ENCODE measurements around the gene TTC12.
"Not testable (repeated sequence)": the region's sequence is repeated elsewhere in the genome, so short reads cannot be mapped to it uniquely, and the experiment has no call there.

Gene TTC12

GRCh38 chr11:113286009-113286408 is 28.4 kb upstream of the TTC12 start:
- no peak for DNase-seq (ENCODE audit: low spot score)

DNA sequence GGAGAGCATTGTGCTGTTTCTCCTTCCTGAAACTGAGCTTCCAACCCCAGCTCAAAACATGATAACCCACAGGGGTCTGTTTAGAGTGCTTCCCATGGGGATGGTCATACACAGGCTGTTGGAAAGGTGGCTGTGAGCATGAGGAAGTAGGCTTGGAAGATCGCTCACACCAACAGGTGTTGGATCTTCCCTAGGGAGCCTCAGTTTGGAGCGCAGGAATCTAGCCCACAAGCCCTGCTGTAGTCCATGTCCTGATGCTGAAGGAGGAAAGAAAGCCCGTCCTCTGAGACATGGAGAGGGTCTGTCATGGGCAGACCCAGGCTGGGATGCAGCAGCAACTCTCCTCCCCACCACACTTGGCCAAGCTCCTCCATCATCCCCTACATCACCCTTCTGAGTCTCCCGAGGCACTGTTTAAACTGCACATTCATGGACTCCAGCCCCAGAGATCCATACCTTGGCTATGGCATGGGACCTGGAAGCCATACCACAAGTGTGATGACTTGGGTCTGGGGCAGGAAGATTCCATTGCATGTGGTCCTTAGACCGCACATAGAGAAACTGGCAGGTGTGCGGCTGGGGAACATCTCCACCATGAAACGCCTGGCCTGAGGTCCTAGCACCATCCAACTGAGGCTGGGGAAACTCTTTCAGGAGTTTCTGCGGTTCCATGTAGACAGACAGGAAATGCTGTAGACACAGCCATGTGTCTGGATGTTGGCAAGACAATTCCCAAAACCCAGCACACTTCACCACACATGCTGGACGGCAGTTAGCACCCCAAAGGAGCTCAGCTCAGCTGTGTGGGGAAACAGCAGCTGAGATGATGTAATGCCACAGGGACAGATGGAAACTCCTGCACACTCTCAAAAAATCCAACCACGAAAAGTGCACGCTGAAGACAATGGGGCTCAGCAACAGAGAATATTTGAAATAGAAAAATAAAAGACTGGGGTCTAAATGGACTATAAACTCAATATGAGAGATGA is 27.6 kb upstream of the TTC12 start:
- peak; percentile 50 for DNase-seq (ENCODE audit: low spot score)

DNA sequence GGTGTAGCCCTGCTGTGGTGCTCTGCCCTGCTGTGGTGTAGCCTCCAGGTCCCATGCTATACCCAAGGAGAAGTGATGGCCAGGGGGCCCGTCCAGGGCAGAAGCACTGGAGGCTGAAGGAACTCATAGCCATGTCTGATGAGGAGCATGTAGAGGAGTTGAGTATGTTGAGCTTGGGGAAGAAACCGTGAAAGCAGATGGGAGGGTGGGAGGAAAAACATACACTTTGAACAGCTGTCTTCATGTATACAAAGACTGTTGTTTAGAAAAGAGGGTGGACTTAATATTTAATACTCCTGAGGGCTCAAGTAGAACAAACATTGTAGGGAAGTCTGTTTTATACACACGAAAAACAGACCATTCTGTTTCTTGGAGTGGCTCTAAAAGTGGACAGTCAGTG is 26.6 kb upstream of the TTC12 start:
- DNase-seq (ENCODE audit: low spot score), result no peak

- DNase-seq (ENCODE audit: low spot score), result no peak
Measured at GRCh38 chr11:113288286-113288863, 26.0 kb upstream of the TTC12 start.

DNA sequence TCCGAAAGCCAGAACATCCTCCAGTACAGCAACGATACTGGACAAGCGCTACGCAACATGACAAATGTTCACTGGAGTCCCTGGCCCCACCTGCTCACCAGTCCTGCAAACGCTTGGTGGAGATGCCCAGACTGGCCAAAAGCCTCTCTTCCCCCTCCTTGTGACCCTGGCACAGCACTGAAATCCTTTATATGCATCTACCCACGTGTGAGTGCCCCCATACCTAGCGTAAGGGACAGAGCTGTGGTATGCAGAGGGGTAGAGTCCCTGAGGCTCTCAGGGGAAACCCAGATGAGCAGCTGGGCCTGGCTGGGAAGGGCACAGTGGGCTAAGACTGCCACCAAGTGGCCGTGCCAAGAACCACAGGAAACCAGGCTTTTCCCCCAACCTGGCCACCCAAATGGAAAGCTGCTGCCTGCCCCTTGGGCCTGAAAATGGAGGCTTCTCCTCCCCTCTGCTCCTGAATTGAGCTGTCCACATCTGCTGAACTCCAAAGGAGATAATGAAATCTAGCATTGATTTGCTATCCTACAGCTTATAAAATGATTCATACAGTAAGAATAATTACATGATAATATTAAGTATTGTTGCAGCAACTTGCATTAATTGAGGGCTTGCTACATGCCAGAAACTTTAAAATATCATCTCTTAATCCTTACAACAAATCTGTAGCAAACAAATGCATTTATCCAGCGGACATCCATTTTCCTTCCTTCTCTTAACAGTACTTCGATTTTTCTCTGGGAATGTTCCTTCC is 24.8 kb upstream of the TTC12 start:
- DNase-seq (ENCODE audit: low spot score), result peak; percentile 89

DNA sequence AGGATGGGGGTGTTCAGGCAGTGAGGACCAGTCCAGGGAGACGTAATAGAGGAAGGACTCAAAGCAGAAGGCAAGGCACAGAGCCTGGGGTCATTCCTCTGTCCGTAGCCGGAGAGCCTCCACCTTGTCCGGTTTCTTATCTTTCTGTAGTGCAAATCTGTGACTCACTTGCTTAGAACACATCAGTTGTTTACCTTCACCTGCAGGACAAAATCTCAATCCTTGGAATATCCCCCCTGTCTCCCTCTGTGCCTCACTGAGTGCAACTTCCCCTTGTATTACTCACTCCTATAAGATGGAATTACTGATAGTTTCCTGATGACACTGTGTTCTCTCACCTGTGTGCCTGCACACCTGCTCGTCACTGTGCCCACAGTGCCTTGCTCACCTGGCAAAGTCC is 20.4 kb upstream of the TTC12 start:
- DNase-seq (ENCODE audit: low spot score), result no peak

GRCh38 chr11:113295993-113296392 is 18.4 kb upstream of the TTC12 start:
- no peak for DNase-seq (ENCODE audit: low spot score)

DNA sequence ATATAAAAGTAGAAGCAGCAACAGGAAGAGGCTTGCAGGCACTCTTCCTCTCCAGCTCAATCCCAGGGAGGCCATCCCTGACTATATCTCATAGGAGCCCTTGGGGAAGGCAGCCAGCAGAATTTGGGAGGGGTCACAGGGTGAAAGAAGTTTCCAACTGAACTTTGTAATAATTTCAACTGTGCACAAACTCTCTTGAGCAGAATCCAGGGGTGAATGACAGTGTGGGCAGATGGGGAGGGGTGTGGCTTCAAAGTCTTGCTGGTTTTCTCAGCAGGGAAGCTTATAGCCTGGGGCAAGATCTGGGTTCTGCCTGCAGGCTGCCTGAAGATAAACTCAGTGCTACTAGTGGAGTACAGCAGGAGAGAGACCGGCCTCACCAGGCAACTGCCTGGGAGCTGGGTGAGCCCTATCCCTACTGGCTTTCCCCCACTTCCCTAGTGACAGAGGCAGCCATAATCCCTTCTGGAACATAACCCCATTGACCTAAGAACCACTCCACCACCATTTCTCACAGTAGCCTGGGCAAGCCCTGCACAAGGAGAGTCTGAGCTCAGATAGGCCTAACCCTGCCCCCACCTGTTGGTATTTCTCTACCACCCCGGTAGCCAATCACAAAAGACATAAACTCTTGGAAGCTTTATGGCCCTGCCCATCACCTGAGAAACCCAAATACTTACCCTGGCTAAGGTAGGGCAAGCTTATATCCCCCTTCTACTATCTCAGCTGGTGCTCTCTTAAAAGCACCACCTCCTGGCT is 17.8 kb upstream of the TTC12 start:
- DNase-seq (ENCODE audit: low spot score), result no peak

GRCh38 chr11:113298496-113298895 is 15.9 kb upstream of the TTC12 start:
- DNase-seq (ENCODE audit: low spot score), result not testable (repeated sequence)

- DNase-seq (ENCODE audit: low spot score), result no peak
Measured at GRCh38 chr11:113304916-113305315, 9.5 kb upstream of the TTC12 start.

GRCh38 chr11:113305440-113306336 is 8.7 kb upstream of the TTC12 start:
- peak; percentile 85 for DNase-seq (ENCODE audit: low spot score)

DNA sequence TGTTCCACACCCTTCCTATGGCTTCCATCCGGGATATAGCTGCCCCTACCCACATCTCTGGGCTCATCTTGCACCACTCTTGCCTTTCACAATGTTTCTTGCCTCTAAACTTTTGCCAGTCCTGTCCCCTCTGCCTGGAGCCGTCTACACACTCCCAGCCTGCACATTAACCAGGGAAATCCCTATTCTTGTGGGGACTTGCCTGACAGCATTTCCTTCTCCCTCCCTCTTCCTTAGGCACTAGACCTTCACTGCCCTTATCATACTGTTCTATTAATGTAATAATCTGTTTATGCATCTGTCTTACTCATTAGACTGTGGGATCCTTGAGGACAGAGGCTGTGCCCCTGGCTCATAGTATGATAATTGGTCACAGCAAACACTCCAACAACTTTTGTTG is 5.8 kb upstream of the TTC12 start:
- DNase-seq (ENCODE audit: low spot score), result no peak

DNA sequence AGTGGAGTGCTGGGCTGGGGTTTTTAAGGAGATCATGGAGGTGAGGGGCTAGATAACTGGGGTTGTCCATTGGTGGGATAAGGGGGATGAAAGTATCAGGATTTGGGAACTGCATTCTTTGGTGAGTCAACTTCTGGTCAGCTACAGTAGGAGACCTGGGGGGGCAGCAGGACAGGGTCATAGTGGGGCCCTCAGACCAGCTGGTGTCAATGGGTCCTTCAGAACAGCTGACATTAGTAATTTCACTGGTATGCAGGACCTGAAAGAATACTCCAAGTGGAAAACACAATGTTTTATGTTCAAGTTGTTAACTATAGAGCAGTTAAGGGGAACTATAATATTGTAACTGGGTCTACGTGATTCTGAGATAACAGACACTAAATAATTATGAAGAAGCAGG is 2.8 kb upstream of the TTC12 start:
- no peak for DNase-seq (ENCODE audit: low spot score)

DNA sequence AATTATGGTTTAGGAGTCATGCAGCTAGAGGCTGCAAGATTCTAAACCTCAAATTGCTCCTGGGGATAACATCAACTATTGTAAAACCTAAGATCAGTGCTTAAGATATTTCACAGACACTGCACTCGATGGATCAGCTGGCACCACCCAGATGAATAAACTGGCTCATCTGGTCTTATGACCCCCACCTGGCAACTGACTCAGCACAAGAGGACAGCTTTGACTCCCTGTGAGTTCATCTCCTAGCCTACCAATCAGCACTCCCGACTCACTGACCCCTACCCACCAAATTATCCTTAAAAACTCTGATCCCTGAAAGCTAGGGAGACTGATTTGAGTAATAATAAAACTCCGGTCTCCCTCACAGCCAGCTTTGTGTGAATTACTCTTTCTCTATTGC is 782 bp upstream of the TTC12 start:
- no peak for DNase-seq (ENCODE audit: low spot score)

GRCh38 chr11:113314065-113314388 is 356 bp upstream of the TTC12 start:
- no peak for DNase-seq (ENCODE audit: low spot score)

GRCh38 chr11:113315811-113316210 is 1.4 kb downstream of the TTC12 start:
- no peak for DNase-seq (ENCODE audit: low spot score)

DNA sequence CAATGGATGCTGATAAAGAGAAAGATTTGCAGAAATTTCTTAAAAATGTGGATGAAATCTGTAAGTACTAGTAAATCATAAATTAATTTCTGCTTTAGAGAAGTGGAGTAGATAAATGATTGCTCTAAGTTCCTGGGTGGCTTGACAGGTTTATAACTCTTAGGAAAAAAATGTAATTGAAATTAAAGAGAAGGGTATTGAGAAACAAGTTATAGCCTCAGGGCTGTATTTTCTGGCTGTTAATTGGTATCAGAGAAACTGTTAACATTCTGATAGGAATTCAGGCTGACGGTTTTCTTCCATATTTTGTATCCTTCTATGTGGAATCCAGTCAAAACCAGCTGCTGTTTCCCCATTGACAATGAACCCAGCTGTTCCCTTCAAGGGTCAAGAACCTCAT is 1.9 kb downstream of the TTC12 start:
- DNase-seq (ENCODE audit: low spot score), result no peak

DNA sequence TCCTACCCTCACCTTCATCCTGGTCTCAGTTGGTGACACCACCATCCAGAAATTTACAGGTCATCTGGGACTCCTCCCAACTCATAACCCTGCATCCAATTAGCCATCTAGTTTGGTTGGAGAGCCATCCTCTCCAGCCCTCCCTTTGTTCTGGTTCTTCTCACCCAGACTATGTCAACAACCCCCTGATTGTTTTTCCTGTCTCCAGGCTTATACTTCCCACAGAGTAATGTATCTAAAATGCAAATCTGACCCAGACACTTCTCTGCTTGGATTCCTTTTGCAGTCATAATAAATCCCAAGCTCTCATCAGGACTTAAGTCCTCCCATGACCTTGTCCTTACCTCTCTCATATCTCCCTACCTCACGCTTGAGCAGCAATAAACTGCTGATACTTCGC is 3.0 kb downstream of the TTC12 start:
- no peak for DNase-seq (ENCODE audit: low spot score)

GRCh38 chr11:113319085-113319484 is 4.7 kb downstream of the TTC12 start:
- DNase-seq (ENCODE audit: low spot score), result no peak

DNA sequence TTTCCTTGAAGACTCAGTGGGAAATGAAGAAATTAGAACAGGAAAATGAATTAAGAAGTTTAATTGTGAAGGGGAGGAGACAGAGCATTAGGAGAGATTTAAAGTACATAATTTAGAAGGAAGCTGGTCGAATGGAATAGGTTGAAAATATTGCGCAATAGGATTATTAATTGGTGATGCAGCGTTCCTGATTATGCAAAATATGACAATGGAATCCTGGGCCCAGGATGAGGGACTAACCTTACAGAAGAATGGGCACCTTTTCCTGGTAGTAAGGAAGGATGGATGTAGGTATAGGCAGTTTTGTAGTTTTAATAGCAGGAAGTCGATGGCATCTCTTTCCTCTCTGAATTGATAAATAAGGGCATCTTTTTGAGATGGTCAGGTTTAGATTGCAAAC is 7.8 kb downstream of the TTC12 start:
- DNase-seq (ENCODE audit: low spot score), result no peak

DNA sequence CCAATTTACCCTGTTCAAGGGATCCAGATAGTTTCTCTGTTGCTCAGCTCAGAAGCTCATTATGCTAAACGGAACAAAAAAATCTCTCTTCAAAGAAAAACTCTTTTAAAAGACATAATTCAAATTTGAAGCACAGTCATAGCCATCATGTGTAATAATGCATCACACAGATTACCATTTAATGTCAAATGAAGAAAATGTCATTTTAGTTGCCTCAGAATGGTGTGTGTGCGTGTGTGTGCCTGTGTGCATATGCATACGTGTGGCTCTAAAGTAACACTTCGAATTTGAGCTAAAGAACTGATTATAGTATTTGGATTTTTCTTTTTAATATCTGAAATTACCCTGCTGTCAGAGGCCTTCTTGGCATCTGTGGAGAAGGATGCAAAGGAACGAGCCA is 9.9 kb downstream of the TTC12 start:
- DNase-seq (ENCODE audit: low spot score), result no peak

Measured in AG20443 (cell line).